A673 (cell line): ENCODE data around the gene PAX9.

Source experiments
- CTCF ChIP-seq: fragments of 300-800, 200-600 bp; sonication (generic); conservative IDR thresholded peaks from 2 replicates; pipeline ENCODE4 v1.5.1; 2017; ENCODE audit warnings: low read depth, mild to moderate bottlenecking, antibody characterized with exemption, low read length, moderate library complexity, mixed read lengths
- EZH2 ChIP-seq: fragments of 200-600 bp; sonication (generic); IDR thresholded peaks from 2 replicates; pipeline ENCODE4 v1.6.1; 2017; ENCODE audit warnings: borderline replicate concordance, low read depth, mild to moderate bottlenecking, mixed read lengths, antibody characterized with exemption, low read length; ENCODE audit not compliant: poor library complexity, severe bottlenecking

GRCh38 chr14:36721877-36722276 lies 60.2 kb downstream of the PAX9 start:
- TF ChIP-seq CTCF (no peak), EZH2 (no peak)
